SK-N-SH treated with all-trans-retinoic acid at 6 μM for 48 hours (cell line): ENCODE results near the gene UBQLN4.
A peak's percentile ranks its signal among the peaks of the same experiment; 100 is the strongest.

Experiments used
- ATAC-seq: fragments of 200-7000 bp; cut with Tn5 transposase; 3 replicates; pipeline ENCODE4 v1.9.1; 2020; ENCODE audit warnings: mild to moderate bottlenecking, moderate library complexity
- ARNTL ChIP-seq: fragments of 450-650 bp; formaldehyde crosslinking; IDR thresholded peaks from 2 replicates; pipeline ENCODE4 v1.5.0; 2020; ENCODE audit warnings: low read depth, mild to moderate bottlenecking, moderate library complexity, borderline replicate concordance
- CSDC2 ChIP-seq: fragments of 250-450 bp; sonication (Bioruptor Pico); IDR thresholded peaks from 2 replicates; pipeline ENCODE4 v1.5.0; 2020; ENCODE audit warnings: mild to moderate bottlenecking, moderate library complexity
- CSRNP3 ChIP-seq: fragments of 250-450 bp; sonication (Bioruptor Pico); IDR thresholded peaks from 2 replicates; pipeline ENCODE4 v1.5.1; 2021; ENCODE audit warnings: mild to moderate bottlenecking, moderate library complexity
- ESRRG ChIP-seq: fragments of 250-450 bp; sonication (Bioruptor Pico); IDR thresholded peaks from 2 replicates; pipeline ENCODE4 v1.6.1; 2021; ENCODE audit warnings: mild to moderate bottlenecking
- GLIS3 ChIP-seq: fragments of 250-450 bp; sonication (Bioruptor Pico); IDR thresholded peaks from 2 replicates; pipeline ENCODE4 v1.5.0; 2020; ENCODE audit warnings: mild to moderate bottlenecking, moderate library complexity
- ISL1 ChIP-seq: fragments of 250-450 bp; sonication (Bioruptor Pico); IDR thresholded peaks from 2 replicates; pipeline ENCODE4 v2.1.2; 2022; ENCODE audit warnings: mild to moderate bottlenecking, moderate library complexity
- OSR1 ChIP-seq: fragments of 250-450 bp; sonication (Bioruptor Pico); IDR thresholded peaks from 2 replicates; pipeline ENCODE4 v1.8.0; 2022; ENCODE audit warnings: moderate library complexity, mild to moderate bottlenecking, inconsistent platforms
- PATZ1 ChIP-seq: fragments of 250-450 bp; sonication (Bioruptor Pico); IDR thresholded peaks from 2 replicates; pipeline ENCODE4 v1.8.0; 2020; ENCODE audit warnings: mild to moderate bottlenecking, moderate library complexity, borderline replicate concordance
- RARB ChIP-seq: fragments of 250-450 bp; sonication (Bioruptor Pico); IDR thresholded peaks from 2 replicates; pipeline ENCODE4 v1.8.0; 2021; ENCODE audit warnings: mild to moderate bottlenecking, moderate library complexity
- SNAI2 ChIP-seq: fragments of 250-450 bp; sonication (Bioruptor Pico); IDR thresholded peaks from 2 replicates; pipeline ENCODE4 v1.5.0; 2020; ENCODE audit warnings: mild to moderate bottlenecking, moderate library complexity
- TCF4 ChIP-seq: fragments of 250-450 bp; sonication (Bioruptor Pico); IDR thresholded peaks from 2 replicates; pipeline ENCODE4 v1.8.0; 2021; ENCODE audit warnings: mild to moderate bottlenecking, moderate library complexity, borderline replicate concordance
- TOX ChIP-seq: fragments of 250-450 bp; sonication (Bioruptor Pico); IDR thresholded peaks from 2 replicates; pipeline ENCODE4 v1.8.0; 2021; ENCODE audit warnings: mild to moderate bottlenecking, moderate library complexity, borderline replicate concordance
- TSHZ2 ChIP-seq: fragments of 250-450 bp; sonication (Bioruptor Pico); IDR thresholded peaks from 2 replicates; pipeline ENCODE4 v1.5.0; 2020; ENCODE audit warnings: mild to moderate bottlenecking, moderate library complexity
- ZC3H10 ChIP-seq: fragments of 250-450 bp; sonication (Bioruptor Pico); IDR thresholded peaks from 2 replicates; pipeline ENCODE4 v1.5.1; 2021; ENCODE audit warnings: mild to moderate bottlenecking, moderate library complexity
- ZFP3 ChIP-seq: fragments of 250-450 bp; sonication (Bioruptor Pico); IDR thresholded peaks from 2 replicates; pipeline ENCODE4 v1.5.0; 2020; ENCODE audit warnings: mild to moderate bottlenecking, moderate library complexity
- ZFP30 ChIP-seq: fragments of 450-650 bp; formaldehyde crosslinking; IDR thresholded peaks from 2 replicates; pipeline ENCODE4 v1.5.0; 2022; ENCODE audit warnings: mild to moderate bottlenecking, moderate library complexity
- ZNF565 ChIP-seq: fragments of 450-650 bp; formaldehyde crosslinking; conservative IDR thresholded peaks from 2 replicates; pipeline ENCODE4 v1.5.0; 2020; ENCODE audit warnings: low read depth, mild to moderate bottlenecking, moderate library complexity
- ZNF70 ChIP-seq: fragments of 450-650 bp; formaldehyde crosslinking; IDR thresholded peaks from 2 replicates; pipeline ENCODE4 v1.5.0; 2020; ENCODE audit warnings: mild to moderate bottlenecking, moderate library complexity
- ZNF8 ChIP-seq: fragments of 450-650 bp; formaldehyde crosslinking; IDR thresholded peaks from 2 replicates; pipeline ENCODE4 v1.5.0; 2020; ENCODE audit warnings: mild to moderate bottlenecking, moderate library complexity
- TF ChIP-seq, protein P1 (sequence below): fragments of 250-450 bp; sonication (Bioruptor Pico); IDR thresholded peaks from 2 replicates; pipeline ENCODE4 v1.5.1; 2020; ENCODE audit warnings: low read depth, mild to moderate bottlenecking, moderate library complexity
- TF ChIP-seq, protein P2 (sequence below): fragments of 250-450 bp; sonication (Bioruptor Pico); IDR thresholded peaks from 2 replicates; pipeline ENCODE4 v1.8.0; 2021; ENCODE audit warnings: low read depth, mild to moderate bottlenecking, moderate library complexity, borderline replicate concordance

The UBQLN4 gene

GRCh38 chr1:156001662-156002171 lies 51.9 kb downstream of the UBQLN4 start:
- ATAC-seq, result peak; percentile 32
- TF ChIP-seq, protein P1, sequence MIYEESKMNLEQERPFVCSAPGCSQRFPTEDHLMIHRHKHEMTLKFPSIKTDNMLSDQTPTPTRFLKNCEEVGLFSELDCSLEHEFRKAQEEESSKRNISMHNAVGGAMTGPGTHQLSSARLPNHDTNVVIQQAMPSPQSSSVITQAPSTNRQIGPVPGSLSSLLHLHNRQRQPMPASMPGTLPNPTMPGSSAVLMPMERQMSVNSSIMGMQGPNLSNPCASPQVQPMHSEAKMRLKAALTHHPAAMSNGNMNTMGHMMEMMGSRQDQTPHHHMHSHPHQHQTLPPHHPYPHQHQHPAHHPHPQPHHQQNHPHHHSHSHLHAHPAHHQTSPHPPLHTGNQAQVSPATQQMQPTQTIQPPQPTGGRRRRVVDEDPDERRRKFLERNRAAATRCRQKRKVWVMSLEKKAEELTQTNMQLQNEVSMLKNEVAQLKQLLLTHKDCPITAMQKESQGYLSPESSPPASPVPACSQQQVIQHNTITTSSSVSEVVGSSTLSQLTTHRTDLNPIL, result no peak
- TF ChIP-seq ZC3H10 (CRISPR knock-in tag), result no peak
- TF ChIP-seq ZNF70 (CRISPR knock-in tag), result no peak
- TF ChIP-seq ESRRG (CRISPR knock-in tag), result no peak
- no peak for TF ChIP-seq TSHZ2 (CRISPR knock-in tag)
- no peak for TF ChIP-seq SNAI2
- TF ChIP-seq GLIS3 (CRISPR knock-in tag), result no peak
- no peak for TF ChIP-seq ZNF8 (CRISPR knock-in tag)
- TF ChIP-seq TCF4 (CRISPR knock-in tag), result no peak
- no peak for TF ChIP-seq ZFP30
- no peak for TF ChIP-seq ZNF565 (CRISPR knock-in tag)
- no peak for TF ChIP-seq RARB (CRISPR knock-in tag)
- no peak for TF ChIP-seq ZFP3 (CRISPR knock-in tag)
- TF ChIP-seq ISL1 (CRISPR knock-in tag), result no peak
- TF ChIP-seq, protein P2, sequence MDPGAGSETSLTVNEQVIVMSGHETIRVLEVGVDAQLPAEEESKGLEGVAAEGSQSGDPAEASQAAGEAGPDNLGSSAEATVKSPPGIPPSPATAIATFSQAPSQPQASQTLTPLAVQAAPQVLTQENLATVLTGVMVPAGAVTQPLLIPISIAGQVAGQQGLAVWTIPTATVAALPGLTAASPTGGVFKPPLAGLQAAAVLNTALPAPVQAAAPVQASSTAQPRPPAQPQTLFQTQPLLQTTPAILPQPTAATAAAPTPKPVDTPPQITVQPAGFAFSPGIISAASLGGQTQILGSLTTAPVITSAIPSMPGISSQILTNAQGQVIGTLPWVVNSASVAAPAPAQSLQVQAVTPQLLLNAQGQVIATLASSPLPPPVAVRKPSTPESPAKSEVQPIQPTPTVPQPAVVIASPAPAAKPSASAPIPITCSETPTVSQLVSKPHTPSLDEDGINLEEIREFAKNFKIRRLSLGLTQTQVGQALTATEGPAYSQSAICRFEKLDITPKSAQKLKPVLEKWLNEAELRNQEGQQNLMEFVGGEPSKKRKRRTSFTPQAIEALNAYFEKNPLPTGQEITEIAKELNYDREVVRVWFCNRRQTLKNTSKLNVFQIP (CRISPR knock-in tag), result no peak
- TF ChIP-seq CSDC2 (CRISPR knock-in tag), result no peak
- TF ChIP-seq PATZ1, result no peak
- no peak for TF ChIP-seq OSR1 (CRISPR knock-in tag)
- no peak for TF ChIP-seq TOX (CRISPR knock-in tag)
- no peak for TF ChIP-seq CSRNP3 (CRISPR knock-in tag)

DNA sequence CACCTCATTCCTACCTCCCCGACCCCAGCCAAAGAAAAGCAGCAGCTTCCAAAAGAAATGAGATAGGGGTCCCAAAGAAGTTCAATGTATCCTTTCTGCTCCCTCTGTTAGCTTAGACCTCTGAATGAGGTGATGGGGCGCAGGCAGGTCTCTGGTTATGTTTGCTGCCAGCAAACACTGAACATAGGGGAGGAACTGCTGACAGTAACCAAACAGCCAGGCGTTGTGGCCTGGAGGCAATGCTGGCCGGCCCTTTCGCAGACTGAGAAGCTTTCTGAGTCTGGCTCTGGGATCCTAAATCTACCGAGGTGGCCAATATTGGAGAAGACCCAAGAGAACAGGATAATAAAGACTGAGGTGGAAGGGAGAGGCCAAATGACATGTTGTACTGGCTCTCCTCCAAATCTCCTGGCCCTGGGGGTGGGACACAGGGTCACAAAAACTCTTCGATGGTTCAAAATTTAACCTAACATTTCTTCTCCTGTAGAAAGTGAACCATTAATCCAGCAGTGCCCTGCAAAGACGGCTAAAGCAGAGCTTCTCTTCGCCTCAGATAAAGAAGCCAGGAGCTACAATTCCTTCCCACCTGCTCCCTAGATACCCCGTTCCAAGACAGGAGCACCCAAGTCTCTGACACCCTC lies 52.5 kb downstream of the UBQLN4 start:
- no peak for ATAC-seq

GRCh38 chr1:155999964-156000363 lies 53.6 kb downstream of the UBQLN4 start:
- no peak for ATAC-seq
- TF ChIP-seq ZC3H10 (CRISPR knock-in tag), result no peak

More for the DNA sequence above, 52.5 kb downstream of the UBQLN4 start:
- TF ChIP-seq ZC3H10 (CRISPR knock-in tag), result no peak
- TF ChIP-seq TOX (CRISPR knock-in tag), result no peak
- no peak for TF ChIP-seq ZNF8 (CRISPR knock-in tag)
- TF ChIP-seq ARNTL (CRISPR knock-in tag), result no peak
